ENCODE data around the gene PLCB4.

DNA sequence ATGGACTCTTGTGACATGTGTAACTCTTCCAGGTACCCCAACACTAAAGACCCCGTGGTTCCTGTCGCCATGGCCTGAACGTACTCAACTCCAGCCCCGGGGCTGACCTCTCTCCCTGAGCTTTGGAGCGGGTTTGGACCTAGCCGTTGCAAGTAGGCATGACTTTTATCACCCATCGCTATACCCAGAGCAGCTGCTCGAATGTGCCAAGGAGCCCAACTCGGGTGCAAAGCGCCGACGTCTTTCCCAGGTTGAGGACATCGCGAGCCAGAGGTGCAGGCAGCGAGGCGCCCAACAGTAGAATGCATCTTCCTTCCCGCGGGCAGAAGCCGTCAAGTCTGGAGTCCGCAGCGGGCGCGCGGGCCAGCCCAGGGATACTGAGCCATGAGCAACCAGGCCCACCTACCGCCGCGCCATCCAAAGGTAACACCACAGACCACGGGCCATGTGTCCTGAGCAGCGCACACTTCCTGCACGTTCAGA, 439.9 kb downstream of the PLCB4 start:
- TF ChIP-seq, protein P1, sequence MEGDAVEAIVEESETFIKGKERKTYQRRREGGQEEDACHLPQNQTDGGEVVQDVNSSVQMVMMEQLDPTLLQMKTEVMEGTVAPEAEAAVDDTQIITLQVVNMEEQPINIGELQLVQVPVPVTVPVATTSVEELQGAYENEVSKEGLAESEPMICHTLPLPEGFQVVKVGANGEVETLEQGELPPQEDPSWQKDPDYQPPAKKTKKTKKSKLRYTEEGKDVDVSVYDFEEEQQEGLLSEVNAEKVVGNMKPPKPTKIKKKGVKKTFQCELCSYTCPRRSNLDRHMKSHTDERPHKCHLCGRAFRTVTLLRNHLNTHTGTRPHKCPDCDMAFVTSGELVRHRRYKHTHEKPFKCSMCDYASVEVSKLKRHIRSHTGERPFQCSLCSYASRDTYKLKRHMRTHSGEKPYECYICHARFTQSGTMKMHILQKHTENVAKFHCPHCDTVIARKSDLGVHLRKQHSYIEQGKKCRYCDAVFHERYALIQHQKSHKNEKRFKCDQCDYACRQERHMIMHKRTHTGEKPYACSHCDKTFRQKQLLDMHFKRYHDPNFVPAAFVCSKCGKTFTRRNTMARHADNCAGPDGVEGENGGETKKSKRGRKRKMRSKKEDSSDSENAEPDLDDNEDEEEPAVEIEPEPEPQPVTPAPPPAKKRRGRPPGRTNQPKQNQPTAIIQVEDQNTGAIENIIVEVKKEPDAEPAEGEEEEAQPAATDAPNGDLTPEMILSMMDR (conservative IDR thresholded peaks at IDR 0.05; ENCODE audit: low read length): no peak
- no peak for TF ChIP-seq EZH2phosphoT487 (IDR thresholded peaks at IDR 0.05; ENCODE audit: borderline replicate concordance, low read depth, low read length)

Data from OCI-LY7 (cell line).